Measurements from ENCODE around the gene RPL7A.
"Not testable (repeated sequence)": the region's sequence is repeated elsewhere in the genome, so short reads cannot be mapped to it uniquely, and the experiment has no call there.

GRCh38 chr9:133299996-133300395 lies 48.0 kb upstream of the RPL7A start:
- not testable (repeated sequence) for TF ChIP-seq POLR2A, CTCF, EP300, POLR2AphosphoS5 (IDR thresholded peaks at IDR 0.05)
